Right lobe of liver (tissue), 6 donors: ENCODE results near the gene CYFIP1. TPM values are rescaled to one million over a fixed set of nuclear protein-coding genes. Genes with fewer than 3 reads are reported as not detected.
A peak's percentile ranks its signal among the peaks of the same experiment; 100 is the strongest.

ENCODE experiments used
- ATAC-seq, 4 donors: fragments of 200-7000 bp; cut with Tn5 transposase; one replicate each; pipeline ENCODE4 v1.9.1; 2020; ENCODE audit warnings: mild to moderate bottlenecking in 4 of 4, moderate library complexity in 4 of 4
- DNase-seq, 3 donors: peaks; one replicate each; pipeline ENCODE4 v3.0.0-alpha.2; 2020
- H3K27ac ChIP-seq, 3 donors: fragments of 200-600 bp; one replicate each; pipeline ENCODE4 v1.8.0; 2022
- H3K27me3 ChIP-seq, 2 donors: fragments of 200-600 bp; one replicate each; pipeline ENCODE4 v1.8.0; 2022
- H3K36me3 ChIP-seq, 4 donors: fragments of 200-600 bp; sonication (generic) in 1 of 4; one replicate each; pipeline versions ENCODE4 v1.5.1 to v1.8.0; 2017 to 2022; ENCODE audit warnings: control low read depth in 1 of 4
- H3K4me1 ChIP-seq, 4 donors: fragments of 200-600 bp; sonication (generic) in 1 of 4; one replicate each; pipeline versions ENCODE4 v1.5.1 to v1.8.0; 2017 to 2022; ENCODE audit warnings: control low read depth in 1 of 4
- H3K4me3 ChIP-seq, 3 donors: fragments of 200-600 bp; one replicate each; pipeline ENCODE4 v1.8.0; 2022
- H3K9me3 ChIP-seq, 4 donors: fragments of 200-600 bp; sonication (generic) in 1 of 4; one replicate each; pipeline versions ENCODE4 v1.5.1 to v1.8.0; 2017 to 2022; ENCODE audit warnings: control low read depth in 1 of 4
- CTCF ChIP-seq, 4 donors: fragments of 200-600 bp in 3 of 4; fragments of 450-650 bp in 1 of 4; IDR thresholded peaks; one replicate each; pipeline versions ENCODE4 v1.5.1 to v1.8.0; 2016 to 2022; ENCODE audit warnings: antibody characterized with exemption in 4 of 4, mild to moderate bottlenecking in 2 of 4
- POLR2A ChIP-seq: fragments of 450-650 bp; IDR thresholded peaks from one replicate; pipeline ENCODE4 v1.6.1; 2017; ENCODE audit warnings: antibody characterized with exemption, mild to moderate bottlenecking
- whole genome bisulfite sequencing: methylation state at CpG from one replicate; pipeline ENCODE4 v1.1.6; 2018; ENCODE audit warnings: low coverage, low lambda C conversion rate; ENCODE audit not compliant: insufficient coverage; ENCODE audit errors: missing lambda C conversion rate; 5-methylcytosine and 5-hydroxymethylcytosine counted together
- intact Hi-C, 2 donors: fragments of 100-400 bp; cut with DNase I; formaldehyde crosslinking; loops; one replicate each; pipeline versions ENCODE4 v1.11.2 to v1.14.1; 2022
- total RNA-seq, 6 experiments: library from RNA; depleted of rRNA in 2 of 6; stranded (reverse); fragments of >200 nt in 2 of 6; fragmentation: NEBNext Ultra II Directional in 3 of 6; extraction: Animal tissue kit (Norgen Biotek cat#: 25700) in 3 of 6; gene quantifications; one replicate each; pipeline versions ENCODE4 v1.1.0 to v1.2.4, GENCODE V29; 2016 to 2023
- donor health status: DM: no; HTN: yes; CAD: no.
- donor health status: DM: no; HTN: no; CAD: no.
- donor health status: DM: no; HTN: no; CAD: no.
- donor health status: DM: no; HTN: yes; CAD: no.
- donor health status: DM: no; HTN: yes; CAD: no.

Gene CYFIP1
- total RNA-seq, 6 experiments from 2014 or later: 44.3 to 73.2 (median 50.7) TPM

- TF ChIP-seq CTCF (IDR thresholded peaks at IDR 0.05) (no peak), POLR2A (no peak)
- no peak for ATAC-seq
- intact Hi-C loops: no loop called here
- Histone ChIP-seq H3K27ac (no peak overlapping the region), H3K4me3 (no peak overlapping the region), H3K36me3 (peaks cover 0 to 14% (median 0%) of the 10 kb centered on the region in 4 donors), H3K4me1 (no peaks in the 10 kb centered on the region), H3K9me3 (no peaks in the 10 kb centered on the region), H3K27me3 (no peaks in the 10 kb centered on the region)
- no peak for DNase-seq
- WGBS: 71% methylated on average over 1 of the region's 1 CpG
Measured at GRCh38 chr15:22827125-22827524, 153.0 kb downstream of the CYFIP1 start.

- H3K4me3 ChIP-seq: no peak overlapping the region
- 100% methylated on average over 13 of the region's 29 CpGs for WGBS
- no peak for DNase-seq
- no peaks in the 10 kb centered on the region for H3K27me3 ChIP-seq
- H3K36me3 ChIP-seq: peaks cover 0 to 14% (median 0%) of the 10 kb centered on the region in 4 donors
- peak in 1 of 4 donors; percentile 35 for ATAC-seq
- H3K27ac ChIP-seq: no peak overlapping the region
- intact Hi-C loops: no loop called here
- no peaks in the 10 kb centered on the region for H3K4me1 ChIP-seq
- H3K9me3 ChIP-seq: no peaks in the 10 kb centered on the region
- no peak for TF ChIP-seq POLR2A
- no peak for TF ChIP-seq CTCF (IDR thresholded peaks at IDR 0.05)
Measured at GRCh38 chr15:22823495-22824128, 156.6 kb downstream of the CYFIP1 start.

- intact Hi-C loops: no loop called here
- no peak for TF ChIP-seq POLR2A
- TF ChIP-seq CTCF (IDR thresholded peaks at IDR 0.05): no peak
Measured at GRCh38 chr15:22819651-22820050, 160.5 kb downstream of the CYFIP1 start.

More at GRCh38 chr15:22819651-22820050, 160.5 kb downstream of the CYFIP1 start:
- ATAC-seq (no peak), DNase-seq (no peak)
- H3K27ac ChIP-seq: no peak overlapping the region
- no peaks in the 10 kb centered on the region for H3K4me1 ChIP-seq
- no peaks in the 10 kb centered on the region for H3K9me3 ChIP-seq
- H3K36me3 ChIP-seq: peaks cover 0 to 10% (median 0%) of the 10 kb centered on the region in 4 donors
- H3K4me3 ChIP-seq: no peak overlapping the region
- WGBS: 88% methylated on average over 2 of the region's 2 CpGs
- no peaks in the 10 kb centered on the region for H3K27me3 ChIP-seq

Other genes with a start within 250 kb of the CYFIP1 start
- gene NIPA1, start 193.7 kb downstream of the CYFIP1 start, total RNA-seq: 10 to 100 TPM in 1 of 6 experiments, 1 to 10 TPM in 5; 7.5 to 12.3 (median 8.7) TPM
- gene NIPA2, start 141.7 kb downstream of the CYFIP1 start, total RNA-seq: 10 to 100 TPM; 15.1 to 27.9 (median 21.3) TPM
- 10 to 100 TPM in 3 of 6 experiments, 1 to 10 TPM in 3; 7.1 to 15.6 (median 11.0) TPM for gene TUBGCP5, start 59.2 kb upstream of the CYFIP1 start, total RNA-seq
- not detected for gene GOLGA6L1, start 156.5 kb upstream of the CYFIP1 start, total RNA-seq